GM19455 (cell line): ENCODE results near the gene CCL16.
"Not testable (repeated sequence)": the region's sequence is repeated elsewhere in the genome, so short reads cannot be mapped to it uniquely, and the experiment has no call there.

Experiments used
- ATAC-seq: cut with Tn5 transposase; IDR thresholded peaks from one replicate; pipeline ENCODE4 v1.9.1; 2021; ENCODE audit not compliant: unreplicated experiment

CCL16 gene, protein sequence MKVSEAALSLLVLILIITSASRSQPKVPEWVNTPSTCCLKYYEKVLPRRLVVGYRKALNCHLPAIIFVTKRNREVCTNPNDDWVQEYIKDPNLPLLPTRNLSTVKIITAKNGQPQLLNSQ

GRCh38 chr17:35981246-35981645 lies at the start of gene CCL16:
Gene CCL16 (minus strand): TSS chr17:35981497. CDS start chr17:35981420, 77 bp downstream.
- ATAC-seq = no peak

GRCh38 chr17:36030956-36031355 lies 49.7 kb upstream of the CCL16 start:
- no peak for ATAC-seq

GRCh38 chr17:36027761-36028160 lies 46.5 kb upstream of the CCL16 start:
- ATAC-seq = no peak

DNA sequence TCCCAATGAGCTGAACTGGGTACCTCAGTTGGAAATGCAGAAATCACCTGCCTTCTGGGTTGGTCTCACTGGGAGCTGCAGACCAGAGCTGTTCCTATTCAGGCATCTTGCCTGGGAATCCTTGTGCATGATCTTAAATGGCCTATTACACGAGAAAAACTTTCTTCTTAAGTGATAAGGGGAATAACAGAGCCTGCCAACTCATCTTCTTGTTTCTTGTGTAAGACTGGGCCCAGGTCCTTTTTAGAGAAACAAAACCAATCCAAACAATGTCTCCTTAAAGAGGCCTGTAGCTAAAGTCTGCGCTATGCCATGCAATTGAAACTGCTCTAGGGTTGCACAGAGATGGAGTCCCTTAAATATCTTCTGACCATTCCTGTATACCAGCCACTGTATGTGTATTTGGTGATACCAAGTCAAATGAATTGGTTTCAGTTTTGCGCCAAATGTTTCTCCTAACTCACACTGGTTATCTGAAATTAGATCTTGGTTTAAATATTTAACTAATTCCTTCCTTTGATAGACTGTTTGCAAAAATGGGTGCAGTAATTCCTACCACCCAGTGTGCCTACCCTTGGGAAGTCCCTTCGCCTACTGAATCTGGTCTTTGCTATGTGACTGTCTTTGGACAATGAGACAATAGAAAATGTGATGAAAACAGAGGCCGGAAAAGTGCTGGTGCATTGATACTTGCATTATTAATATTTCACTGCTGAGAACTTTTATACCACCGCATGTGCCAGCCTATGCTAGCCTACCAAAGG lies 43.0 kb upstream of the CCL16 start:
- no peak for ATAC-seq

GRCh38 chr17:36019423-36019822 lies 38.1 kb upstream of the CCL16 start:
- no peak for ATAC-seq

- no peak for ATAC-seq
Measured at GRCh38 chr17:36017799-36018198, 36.5 kb upstream of the CCL16 start, which contains the start of gene CCL23. Gene CCL23 (minus strand): TSS chr17:36017972. CDS start chr17:36017897, 75 bp downstream.

DNA sequence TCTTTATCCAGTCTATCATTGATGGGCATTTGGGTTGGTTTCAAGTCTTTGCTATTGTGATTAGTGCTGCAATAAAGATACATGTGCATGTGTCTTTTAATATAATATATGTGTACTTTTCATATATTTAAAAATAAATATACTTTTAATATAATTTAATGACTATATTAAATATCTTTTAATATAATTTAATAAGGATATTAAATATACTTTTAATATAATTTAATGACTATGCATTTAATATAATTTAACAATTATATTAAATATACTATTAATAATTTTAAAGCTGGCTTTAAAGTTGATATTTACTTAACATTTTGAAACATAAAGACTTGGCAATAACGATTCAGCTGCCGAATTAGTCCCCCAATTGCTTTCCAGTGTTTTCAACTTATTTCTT lies 35.3 kb upstream of the CCL16 start:
- no peak for ATAC-seq

- ATAC-seq = not testable (repeated sequence)
Measured at GRCh38 chr17:36015895-36016294, 34.6 kb upstream of the CCL16 start.

DNA sequence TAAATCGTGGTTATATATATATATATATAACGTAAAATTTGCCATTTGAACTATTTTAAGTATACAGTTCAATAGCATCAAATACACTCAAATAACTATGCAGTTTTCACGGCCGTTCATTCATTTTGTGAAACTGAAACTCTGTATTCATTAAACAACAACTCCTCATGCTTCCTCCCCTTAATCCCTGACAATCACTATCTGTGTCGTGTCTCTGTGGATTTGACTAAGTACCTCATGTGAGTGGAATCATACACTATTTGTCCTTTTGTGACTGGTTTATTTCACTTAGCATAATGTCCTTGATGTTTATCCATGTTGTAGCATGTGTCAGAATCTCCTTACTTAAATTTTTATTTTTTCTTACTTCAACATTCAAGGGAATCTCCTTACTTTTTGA lies 33.6 kb upstream of the CCL16 start:
- ATAC-seq = no peak

- no peak for ATAC-seq
Measured at GRCh38 chr17:36011201-36011600, 29.9 kb upstream of the CCL16 start.

DNA sequence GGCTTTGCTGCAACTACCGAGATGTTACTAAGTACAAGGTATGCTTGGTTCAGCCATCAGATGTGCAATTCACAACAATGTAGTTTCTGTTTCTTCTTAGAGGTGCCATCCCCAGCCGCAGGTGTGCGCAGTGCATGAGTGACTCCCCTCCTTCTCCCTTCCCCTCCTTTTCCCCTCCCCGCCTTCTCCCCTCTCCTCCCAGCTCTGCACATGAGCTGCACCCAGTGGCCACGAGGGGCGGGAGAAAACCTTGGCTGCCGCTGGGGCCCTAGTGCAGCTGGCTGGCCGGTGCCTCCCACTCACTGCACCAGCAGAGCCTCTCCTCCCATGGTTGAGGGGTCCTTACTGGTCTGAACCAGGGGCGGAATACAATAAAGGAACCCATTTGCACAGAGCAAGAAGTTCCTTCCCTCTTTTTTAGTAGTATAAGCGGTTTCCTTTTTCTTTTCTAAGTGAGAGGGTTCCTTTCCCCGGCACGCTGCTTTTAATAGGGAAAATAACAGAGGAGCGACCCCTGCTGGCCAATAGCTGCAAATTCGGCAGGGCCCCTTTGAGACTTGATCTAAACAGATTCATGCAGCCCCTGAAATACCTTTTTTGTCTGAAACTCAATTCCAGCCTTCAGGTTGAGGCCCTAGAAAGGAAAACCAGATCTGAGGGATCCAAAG lies 27.8 kb upstream of the CCL16 start:
- ATAC-seq = no peak

- no peak for ATAC-seq
Measured at GRCh38 chr17:36004594-36005108, 23.4 kb upstream of the CCL16 start.

DNA sequence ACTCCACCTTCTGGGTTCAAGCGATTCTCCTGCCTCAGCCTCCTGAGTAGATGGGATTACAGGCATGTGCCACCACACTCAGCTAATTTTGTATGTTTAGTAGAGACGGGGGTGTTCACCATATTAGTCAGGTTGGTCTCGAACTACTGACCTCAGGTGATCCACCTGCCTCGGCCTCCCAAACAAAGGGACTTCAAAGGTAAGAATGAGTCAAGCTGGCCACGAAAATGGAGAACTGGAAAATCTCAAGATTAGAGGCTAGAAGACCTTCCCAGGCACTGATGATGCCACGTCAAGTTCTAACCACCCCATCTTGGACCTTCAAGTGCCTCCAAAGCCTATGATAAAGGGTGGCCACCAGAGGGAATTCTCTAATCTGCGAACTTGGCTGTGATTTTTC lies 21.3 kb upstream of the CCL16 start:
- ATAC-seq = no peak

GRCh38 chr17:36001862-36002603 lies 20.7 kb upstream of the CCL16 start:
- ATAC-seq = no peak

- ATAC-seq = no peak
Measured at GRCh38 chr17:36001110-36001771, 19.9 kb upstream of the CCL16 start, which contains the start of gene CCL15. Gene CCL15 (minus strand): TSS chr17:36001553. CDS start chr17:36001492, 61 bp downstream.

DNA sequence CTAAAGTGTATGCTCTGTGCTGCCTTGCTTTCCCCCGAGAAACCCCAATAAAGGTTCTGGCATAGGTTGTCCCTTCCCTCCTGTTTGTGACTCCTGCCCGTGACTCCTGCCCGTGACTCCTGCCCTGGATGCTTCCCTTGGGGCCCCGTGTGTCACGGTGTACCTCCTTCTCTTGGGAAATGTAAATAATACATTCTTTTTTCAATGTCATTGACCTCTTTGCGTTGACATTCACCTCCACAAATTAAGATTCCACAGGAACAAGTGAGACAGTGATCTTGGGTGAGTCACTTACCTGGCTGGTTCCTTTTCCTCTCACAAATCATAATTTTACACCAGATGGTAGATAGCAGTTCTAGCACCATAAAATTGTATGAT lies 19.4 kb upstream of the CCL16 start:
- no peak for ATAC-seq

DNA sequence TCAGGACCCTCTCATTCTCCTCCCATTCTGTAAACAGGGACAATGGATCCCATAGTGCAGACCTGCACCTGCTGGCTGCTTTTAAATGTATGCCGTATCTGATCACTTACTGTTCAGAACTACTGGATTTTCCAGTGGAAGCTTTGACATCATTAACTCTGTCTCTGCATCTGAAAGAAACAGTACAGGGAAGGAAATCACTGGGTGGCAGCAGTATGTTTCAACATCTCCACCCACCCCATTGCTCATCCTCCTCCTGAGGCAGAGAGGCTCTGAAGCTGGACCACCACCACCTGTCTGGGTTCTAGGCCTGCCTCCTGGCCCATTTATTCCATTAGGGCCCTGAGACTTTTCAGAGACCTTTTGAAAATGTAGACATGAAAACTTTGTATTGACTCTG lies 17.5 kb upstream of the CCL16 start:
- no peak for ATAC-seq

GRCh38 chr17:35998018-35998545 lies 16.8 kb upstream of the CCL16 start:
- no peak for ATAC-seq

DNA sequence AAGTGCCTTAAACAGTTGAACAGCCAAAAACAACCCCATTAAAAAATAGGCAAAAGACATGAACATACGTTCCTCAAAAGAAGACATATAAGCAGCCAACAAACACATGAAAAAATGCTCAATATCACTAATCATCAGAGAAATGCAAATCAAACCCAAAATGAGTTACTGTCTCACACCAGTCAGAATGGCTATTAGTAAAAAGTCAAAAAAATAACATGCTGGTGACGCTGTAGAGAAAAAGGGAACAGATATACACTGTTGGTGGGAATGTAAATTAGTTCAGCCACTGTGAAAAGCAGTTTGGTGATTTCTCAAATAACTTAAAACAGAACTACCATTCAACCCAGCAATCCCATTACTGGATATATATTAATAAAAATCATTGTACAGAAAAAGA lies 14.0 kb upstream of the CCL16 start:
- ATAC-seq = not testable (repeated sequence)

GRCh38 chr17:35991075-35991474 lies 9.8 kb upstream of the CCL16 start:
- no peak for ATAC-seq
